ENCODE results near the gene DCLK2.

DCLK2 gene

DNA sequence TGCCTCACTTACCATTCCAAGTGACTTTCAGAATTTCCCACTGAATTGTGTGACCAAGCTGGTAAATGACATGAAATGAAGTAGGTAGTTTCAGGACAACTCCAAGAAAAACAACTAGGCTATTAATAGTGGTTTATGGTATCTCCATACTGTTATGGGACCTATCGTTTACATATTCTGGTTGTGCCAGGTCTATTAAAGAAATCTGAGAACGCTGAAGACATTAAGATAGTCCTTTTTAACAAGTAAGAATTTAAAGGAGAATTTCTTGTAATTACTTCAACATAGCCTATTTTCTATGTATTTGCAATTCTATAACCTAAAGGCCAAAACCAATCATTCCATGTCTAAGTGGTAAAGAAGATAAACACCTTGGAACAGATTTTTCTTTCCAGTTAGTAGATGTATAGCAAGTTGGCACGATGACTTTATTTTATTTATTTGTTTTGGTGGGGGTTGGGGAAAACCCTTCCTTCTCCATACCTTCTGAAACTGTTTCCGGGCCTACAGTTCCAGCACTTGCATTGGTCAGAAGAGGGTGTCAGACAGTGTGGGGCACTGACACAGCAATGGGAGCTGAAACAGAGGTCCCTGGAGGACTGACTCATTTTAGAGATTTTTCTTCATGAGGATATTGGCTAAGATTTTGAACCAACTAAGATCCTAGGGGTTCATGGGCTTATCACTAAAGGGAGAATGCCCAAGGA is 7.6 kb upstream of the DCLK2 start:
- DNase-seq, result no peak

DNA sequence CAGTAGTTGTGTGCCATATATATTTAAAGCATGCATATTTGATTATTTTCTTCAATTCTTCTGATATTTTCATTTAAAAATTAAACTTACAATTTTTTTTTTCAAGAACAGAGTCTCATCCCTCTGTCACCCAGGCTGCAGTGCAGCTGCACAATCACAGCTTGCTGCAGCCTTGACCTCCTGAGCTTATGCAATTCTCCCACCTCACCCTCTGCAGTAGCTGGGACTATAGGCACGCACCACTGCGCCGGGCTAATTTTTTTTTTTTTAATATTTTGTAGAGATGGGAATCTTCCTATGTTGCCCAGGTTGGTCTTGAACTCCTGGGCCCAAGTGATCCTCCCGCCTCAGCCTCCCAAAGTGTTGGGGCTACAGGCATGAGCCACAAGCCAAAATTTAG is 5.8 kb upstream of the DCLK2 start:
- DNase-seq, result no peak

DNA sequence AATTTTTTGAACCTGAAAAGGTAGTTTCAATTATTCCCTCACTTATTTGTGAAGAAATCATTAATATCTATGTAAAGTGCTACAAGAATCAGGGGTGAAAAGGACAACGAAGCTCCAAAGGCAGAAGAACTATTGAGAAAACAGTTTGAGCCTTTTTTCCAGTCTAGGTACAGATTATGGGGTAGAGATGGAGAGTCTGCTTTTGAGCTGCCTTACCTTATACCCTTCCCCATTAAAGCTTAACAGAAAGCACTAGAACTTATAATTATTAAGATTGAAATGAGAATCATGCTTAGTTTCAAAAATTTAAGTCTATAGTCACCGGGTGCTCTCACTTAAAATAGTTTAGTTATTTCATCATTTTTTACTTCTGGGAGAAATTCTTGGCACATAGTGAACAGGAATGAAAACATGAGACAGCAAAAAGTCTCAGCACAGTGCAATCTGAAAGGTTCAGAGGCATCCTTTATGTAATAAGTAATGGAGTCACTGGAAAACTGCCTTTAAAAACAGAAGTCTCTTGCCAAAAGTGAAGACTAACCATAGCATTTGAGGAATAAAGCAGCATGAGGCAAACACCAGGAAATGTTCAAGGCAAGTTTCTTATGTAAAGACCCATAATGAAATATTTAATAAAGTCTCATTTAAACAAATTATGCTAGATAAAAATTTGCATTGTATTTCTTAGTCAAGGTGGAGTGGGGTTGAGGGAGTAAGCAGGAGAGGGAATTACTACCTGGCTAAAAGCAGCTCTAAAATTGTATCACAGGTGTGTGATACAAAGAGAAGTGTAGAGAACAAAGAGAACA is 5.1 kb upstream of the DCLK2 start:
- DNase-seq, result no peak

DNA sequence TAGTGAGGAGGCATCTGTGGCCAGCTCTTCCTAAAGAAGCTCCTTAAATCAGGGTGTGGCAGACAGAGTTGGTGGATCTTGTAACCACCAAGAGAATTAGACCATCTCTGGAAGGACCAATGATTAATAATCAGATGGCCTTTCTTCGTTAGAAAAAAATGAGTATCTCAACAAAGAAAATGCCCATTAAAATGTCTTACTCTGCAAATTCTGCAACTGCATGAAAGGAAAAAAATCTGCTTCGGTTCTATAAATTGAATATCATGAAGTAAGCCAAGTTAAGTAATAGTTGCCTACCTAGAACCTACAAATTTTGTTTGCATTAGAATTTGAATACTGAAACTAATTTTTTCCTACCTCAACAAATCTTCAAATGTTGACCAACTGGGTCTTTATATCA is 4.2 kb upstream of the DCLK2 start:
- no peak for DNase-seq

DNA sequence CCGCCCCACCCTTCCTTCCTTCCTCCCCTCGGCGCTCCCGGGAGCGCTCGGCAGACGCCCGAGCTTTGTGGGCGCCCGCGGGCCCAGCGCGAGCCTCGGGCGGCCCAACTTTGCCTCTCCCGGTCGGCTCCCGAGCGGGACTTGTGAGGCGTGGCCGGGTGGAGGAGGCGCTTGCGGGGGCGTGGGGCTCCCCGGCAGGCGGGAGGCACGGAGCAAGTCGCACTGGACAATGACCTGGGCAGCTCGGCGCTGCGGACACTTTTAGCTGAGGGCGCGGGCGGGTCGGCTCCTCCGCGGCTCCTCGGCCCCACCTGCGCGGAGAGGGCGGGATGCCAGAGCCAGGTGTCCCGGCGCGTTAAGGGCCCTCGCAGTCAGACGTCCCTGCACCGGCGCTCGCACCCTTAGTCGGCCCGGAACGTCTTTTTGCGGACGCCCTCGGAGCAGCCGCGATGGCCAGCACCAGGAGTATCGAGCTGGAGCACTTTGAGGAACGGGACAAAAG is 385 bp downstream of the DCLK2 start:
- no peak for DNase-seq

DNA sequence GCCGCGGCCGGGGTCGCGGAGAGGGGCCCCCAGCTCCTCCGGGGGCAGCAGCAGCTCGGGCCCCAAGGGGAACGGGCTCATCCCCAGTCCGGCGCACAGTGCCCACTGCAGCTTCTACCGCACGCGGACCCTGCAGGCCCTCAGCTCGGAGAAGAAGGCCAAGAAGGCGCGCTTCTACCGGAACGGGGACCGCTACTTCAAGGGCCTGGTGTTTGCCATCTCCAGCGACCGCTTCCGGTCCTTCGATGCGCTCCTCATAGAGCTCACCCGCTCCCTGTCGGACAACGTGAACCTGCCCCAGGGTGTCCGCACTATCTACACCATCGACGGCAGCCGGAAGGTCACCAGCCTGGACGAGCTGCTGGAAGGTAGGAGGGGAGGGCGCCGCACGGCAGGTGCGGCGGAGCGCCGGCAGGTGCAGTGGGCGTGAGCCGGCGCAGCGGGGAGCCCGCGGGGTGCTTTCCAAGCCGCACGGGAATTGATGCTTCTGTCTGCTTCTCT is 886 bp downstream of the DCLK2 start:
- no peak for DNase-seq

DNA sequence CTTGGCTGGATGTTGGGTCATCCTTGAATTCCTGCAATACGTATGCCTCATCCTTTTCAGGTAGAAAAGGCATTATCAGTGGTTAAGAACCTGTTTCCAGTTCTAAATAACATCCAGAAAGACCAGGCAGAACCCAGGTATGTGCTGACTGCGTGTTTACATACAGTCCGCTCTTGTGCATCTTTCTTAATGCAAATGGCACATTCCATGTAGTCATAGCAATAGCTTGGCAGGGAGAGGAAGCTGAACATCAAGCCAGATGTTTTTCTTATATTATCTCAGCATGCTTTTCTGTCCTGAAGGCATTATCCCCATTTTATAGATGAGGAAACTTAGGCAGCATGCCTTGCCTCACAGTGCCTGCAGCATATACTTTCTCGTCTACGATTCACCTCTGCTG is 2.1 kb downstream of the DCLK2 start:
- DNase-seq, result no peak

DNA sequence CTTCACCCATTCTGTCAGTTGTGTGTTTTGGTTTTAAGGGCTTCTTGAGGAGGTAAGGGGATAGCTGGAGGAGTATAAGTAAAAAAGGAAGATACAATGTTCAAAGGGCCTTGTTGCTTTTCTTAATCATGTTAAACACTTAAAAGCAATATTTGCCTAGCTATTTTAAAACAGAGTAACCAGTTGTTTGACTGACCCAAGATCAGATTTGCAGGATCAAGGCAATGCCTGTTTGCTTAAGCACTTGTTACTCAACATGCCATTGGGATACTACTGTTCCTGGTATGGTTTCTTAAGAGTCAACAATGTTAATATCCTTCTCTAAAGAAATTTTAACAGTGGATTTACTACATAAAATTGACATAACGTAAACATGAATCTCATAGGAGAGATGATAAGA is 2.6 kb downstream of the DCLK2 start:
- no peak for DNase-seq

DNA sequence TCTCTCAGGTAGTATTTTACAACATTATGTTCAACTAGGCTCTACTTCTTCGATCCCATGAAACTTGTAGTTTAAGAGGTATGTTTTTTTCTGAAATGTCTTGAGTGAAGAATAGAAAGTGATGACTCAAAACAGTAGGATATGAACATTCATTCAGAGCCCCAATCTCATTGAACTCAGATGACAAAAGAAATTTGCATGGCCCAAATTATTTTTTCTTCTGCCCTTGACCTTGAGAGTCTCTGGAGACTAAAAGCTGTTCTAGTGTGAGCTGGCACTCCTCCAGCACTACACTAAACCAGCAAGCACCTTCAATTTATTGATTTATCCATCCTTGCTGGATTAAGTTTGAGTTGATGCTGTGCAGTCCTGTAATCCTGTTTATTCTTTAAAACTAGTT is 4.0 kb downstream of the DCLK2 start:
- DNase-seq, result no peak

DNA sequence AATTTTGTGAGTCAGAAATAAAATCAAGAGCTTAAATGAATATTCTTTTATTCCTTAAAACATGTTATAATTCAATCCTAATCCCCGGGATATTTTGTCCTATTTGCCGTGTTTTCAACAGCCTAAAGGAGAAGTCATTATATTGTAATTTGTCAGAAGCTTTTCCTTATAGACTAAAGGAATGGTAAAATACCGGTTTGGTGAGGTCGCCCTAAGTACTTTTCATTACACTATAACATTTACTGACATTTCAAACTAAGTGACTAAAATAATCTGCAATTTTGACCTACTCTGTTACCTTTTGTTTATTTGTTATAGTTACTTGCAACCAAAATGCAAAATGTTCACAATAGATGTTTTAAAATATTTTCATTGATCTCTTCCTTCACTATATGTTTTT is 8.8 kb downstream of the DCLK2 start:
- no peak for DNase-seq

DNA sequence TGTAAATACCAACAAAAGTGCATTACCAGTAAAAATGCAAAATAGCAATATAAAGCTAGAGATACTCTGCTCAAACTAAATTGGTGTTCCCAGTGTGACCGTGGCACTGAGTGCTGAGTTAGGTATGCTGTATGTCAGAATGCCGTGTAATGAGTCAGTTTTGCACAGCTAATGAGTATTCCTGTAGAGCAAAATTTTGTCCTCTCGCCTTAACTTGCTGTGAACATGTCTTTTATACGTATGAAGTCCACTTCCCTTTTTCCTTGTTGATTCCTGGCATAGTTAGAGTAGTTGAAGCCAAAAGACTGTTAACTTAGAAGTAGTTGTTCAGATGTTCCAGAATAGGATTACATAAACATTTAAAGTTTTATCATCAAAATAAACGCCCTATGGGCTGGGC is 11.5 kb downstream of the DCLK2 start:
- no peak for DNase-seq

DNA sequence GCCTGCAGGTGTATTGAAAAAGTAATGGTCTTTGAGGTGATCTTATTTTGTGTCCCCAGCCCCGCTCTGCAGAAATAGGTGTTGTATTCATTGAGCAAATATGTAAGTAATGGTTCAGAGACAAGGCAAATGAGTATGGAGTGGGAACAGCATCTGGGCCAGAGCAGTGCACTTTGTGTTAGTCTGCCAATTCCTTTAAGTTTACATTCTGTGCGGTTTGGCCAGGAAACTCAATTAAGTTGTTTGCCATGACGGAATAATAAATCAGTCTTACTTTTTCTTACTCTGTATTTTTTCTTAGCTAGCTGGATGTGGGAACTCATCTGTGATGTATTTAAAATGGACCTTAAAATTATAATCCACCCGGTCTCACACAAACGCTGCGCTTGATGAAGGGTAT is 12.6 kb downstream of the DCLK2 start:
- no peak for DNase-seq

DNA sequence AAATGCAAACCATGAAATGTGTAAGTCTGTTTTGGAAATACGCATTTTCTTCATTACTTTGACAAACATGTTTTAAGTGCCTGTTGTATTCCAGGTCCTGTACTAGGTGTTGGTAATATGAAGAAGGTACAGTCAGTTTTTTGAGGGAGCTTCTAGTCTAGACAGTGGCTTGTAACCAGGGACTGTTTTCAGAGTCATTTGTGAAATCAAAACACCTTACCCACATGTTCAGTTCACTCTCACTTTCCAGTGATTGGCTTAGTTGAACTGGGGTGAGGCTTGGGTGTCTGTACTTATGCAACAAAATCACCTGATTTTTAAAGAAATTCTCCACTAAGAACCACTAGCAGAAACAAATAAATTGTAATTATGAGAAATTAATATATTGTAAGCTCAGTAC is 16.4 kb downstream of the DCLK2 start:
- no peak for DNase-seq

DNA sequence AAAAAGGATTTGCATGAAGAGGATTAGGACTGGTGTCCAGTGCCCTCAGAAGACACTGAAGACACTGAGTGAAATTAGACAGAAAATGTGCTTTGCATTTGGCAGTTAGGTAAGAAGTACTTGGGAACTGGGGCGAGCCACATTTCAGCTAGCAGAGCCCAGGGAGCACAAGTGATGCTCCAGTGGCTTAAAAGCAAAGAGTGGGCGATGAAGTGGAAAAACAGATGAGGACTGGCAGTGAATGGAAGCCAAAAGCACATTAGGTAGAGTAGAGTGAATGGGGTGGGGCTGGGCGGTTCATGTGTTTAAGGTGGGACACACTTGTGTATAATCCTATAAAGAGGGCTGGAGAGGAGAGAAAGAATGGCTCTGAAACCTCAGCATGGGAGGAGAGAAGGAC is 18.4 kb downstream of the DCLK2 start:
- DNase-seq, result no peak

DNA sequence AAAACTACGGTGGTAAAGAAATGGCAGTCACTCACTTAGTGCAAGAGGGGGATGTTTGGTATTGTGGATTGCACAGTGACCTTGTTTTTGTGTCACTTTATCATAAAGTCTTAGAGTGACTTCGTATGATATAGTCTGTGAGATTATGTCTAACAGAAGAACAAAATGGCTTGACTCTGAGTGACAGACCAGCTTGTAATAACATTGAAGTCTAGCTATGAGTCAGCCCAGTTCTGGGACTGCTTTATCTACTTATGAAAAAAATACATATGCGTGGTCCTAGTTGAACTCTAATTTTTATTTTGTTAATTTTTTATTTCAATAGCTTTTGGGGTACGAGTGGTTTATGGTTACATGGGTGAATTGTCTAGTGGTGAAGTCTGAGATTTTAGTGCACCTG is 20.0 kb downstream of the DCLK2 start:
- no peak for DNase-seq

DNA sequence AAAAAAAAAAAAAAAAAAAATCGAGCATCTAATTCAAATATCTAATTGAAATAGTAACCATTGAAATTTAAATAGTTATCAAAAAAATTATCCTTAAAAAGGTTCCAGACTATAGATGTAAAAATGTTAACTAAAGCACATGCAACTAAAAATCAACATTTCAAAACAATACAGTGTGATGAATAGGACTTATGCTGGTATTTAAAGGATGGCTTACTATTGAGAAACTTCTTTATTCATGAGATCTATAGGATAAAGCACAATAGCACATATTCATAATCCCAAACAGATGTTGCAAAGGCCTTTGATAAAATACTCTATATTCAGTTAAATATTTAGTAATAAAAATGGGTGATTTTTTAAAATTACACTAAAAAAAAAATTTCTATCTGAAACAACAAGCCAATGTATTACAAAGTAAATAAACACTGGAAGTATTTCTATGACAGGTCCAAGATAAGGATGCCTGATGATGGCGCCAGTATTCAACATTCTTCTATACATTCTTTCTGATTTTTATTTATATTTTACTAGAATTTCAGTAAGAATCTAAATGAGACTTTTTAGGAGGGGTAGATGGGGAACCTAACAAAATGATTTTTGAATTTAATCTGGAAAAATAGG is 26.3 kb downstream of the DCLK2 start:
- no peak for DNase-seq

DNA sequence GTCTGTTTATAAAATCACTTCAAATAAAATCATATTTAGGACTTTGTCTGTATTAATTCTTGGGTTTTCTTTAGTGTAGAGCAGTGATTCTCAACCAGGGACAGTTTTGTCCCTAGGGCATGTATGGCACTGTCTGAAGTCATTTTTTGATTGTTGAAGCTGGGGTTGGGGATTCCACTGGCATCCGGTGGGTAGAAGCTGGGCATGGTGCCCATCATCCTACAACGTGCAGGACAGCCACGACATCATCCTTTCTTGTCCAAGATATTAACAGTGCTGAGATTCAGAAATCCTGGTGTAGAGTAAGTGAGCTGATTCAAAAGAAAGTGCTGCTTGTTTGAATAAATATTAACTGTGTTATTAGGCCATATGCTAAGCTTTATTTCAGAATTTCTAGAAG is 28.6 kb downstream of the DCLK2 start:
- no peak for DNase-seq

DNA sequence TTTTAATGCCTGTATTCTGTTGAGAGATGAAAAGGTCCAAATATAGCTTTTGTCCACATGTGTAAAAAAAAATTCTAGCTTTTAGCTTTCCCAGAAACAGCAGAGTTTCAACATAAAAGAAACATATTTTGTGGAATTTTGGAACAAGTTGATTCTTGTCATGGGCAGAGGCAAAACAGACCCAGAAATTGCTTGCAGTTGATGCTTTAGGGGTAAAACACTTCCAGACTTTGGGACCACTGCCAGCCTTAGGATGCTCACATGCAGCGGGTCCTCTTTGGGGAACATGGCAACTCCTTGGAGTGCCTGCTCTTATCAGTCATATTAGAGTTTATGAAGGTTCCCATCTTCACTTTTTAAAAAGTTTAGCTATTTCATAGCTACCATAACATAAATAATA is 30.4 kb downstream of the DCLK2 start:
- no peak for DNase-seq

DNA sequence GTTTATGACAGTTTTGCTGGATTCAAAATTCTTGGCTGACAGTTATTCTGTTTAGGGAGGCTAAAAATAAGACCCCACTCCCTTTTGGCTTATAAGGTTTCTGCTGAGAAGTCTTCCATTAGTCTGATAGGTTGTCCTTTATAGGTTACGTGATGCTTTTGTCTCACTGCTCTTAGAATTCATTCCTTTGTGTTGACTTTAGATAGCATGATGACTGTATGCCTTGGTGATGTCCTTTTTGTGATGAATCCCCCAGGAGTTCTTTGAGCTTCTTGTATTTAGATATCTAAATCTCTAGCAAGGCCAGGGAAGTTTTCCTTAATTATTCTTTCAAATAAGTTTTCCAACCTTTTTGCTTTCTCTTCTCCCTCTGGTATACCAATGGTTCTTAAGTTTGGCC is 36.4 kb downstream of the DCLK2 start:
- DNase-seq, result no peak

DNA sequence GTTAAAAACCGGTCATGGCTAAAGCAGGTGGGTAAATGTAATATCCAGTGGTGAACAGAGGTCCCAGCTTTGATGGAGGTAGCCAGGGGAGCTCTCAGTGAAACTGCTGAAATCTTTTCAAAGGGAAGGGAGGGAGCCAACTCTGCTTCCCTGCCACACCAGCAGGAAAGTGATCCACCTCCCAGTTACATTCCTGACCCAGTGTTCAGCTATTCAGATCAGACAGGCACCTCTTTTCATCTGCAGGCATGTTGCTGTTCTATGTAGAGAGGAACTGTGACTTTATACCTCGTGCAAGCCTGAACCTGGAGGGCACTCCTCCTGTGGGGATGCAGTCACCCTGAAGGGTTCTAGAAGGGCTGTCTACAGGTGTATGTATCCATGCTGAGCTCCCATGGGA is 37.6 kb downstream of the DCLK2 start:
- no peak for DNase-seq

DNA sequence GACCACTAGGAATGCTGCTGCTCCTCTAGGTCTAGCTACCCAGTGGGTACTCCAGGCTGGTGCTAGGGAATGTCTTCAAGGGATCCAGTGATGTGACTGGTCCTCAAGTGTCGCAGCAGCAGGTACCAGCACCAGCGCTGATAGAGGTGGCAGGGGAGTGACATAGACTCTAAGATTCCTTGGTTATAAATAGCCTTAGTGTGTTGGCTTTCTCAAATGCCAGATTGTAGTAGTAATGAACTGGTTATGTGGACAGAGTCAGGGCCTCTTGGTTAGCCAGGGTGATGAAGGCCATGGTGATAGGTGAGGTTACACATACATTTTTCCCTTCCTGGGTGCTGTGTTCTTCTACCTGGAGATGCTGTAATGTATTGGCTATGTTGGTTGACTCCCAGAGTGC is 38.3 kb downstream of the DCLK2 start:
- DNase-seq, result no peak

DNA sequence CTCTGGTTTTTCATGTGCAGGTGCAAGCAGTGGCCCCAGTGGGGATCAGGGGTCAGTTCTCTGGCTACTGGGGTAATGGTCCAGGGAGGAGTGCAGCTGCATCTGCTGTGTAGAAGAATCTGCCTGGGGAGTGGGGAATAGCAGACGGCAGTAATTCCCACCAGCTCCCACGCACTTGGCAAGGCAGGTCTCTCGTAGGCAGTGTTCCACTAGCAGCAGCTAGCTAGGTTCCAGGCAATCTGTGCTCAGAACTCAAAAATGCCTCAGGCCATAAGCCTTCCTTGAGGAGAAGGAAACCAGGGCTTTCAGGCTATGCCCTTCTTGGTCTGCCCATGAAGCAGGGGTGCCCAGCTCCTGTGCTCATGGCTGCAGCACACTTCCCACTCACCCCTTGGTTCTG is 38.8 kb downstream of the DCLK2 start:
- DNase-seq, result no peak

DNA sequence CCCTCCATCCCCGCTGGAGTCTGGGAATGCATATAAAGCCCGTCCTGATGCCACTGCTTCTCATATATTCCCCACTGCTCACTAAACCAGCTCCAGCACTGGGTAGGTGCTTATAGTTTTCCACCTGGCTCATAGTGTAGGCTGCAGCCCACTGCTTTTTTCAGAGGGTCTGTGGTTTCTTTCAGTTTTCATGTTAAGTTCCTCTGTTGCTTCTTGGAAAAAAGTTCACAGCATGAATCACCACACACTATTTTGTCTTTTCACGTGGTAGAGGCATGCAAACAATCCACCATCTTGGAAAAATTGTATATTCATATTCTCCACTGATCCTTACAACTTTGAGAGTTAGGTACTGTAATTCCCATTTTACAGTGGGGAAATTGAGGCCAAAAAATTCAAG is 39.4 kb downstream of the DCLK2 start:
- no peak for DNase-seq

DNA sequence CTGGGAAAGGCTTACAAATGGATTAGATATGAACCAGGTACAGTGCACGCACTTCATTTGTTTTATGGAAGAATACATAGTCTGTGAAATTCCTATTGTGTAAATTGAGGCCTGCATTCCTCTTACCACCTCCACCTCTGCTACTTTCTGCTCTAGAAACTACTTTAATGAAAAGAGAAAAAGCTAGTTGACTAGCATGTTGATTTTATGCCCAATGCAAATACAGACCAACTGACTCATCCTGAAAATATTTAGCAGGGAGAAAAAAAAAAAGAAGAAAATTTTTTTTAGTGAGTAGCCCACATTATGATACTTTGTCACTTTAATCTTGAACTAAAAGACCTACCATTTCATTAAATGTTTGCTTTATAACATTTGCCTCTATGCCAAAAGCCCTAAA is 41.2 kb downstream of the DCLK2 start:
- DNase-seq, result no peak
